Endothelial cell of umbilical vein (primary cell): ENCODE results near the gene IL10RB.

Experiments used
- EZH2 ChIP-seq: IDR thresholded peaks from 2 replicates; pipeline ENCODE4 v1.6.1; 2012; ENCODE audit warnings: borderline replicate concordance, low read depth, mild to moderate bottlenecking, moderate library complexity, low read length, inconsistent platforms; ENCODE audit not compliant: severe bottlenecking
- GATA2 ChIP-seq: IDR thresholded peaks from 2 replicates; pipeline ENCODE4 v1.7.0; 2011; ENCODE audit warnings: low read depth, mild to moderate bottlenecking, moderate library complexity, mixed read lengths, low read length; ENCODE audit not compliant: insufficient read length, insufficient read depth
- JUN ChIP-seq: IDR thresholded peaks from 2 replicates; pipeline ENCODE4 v1.6.1; 2011; ENCODE audit warnings: borderline replicate concordance, low read depth; ENCODE audit not compliant: insufficient read length, insufficient read depth
- MYC ChIP-seq: IDR thresholded peaks from one replicate; pipeline ENCODE4 v1.6.1; 2011; ENCODE audit warnings: mild to moderate bottlenecking, low read depth, low read length
- POLR2A ChIP-seq: IDR thresholded peaks from 2 replicates; pipeline ENCODE4 v1.6.1; 2012; ENCODE audit warnings: low read depth, mild to moderate bottlenecking, control low read depth, low read length
- POLR2AphosphoS5 ChIP-seq: IDR thresholded peaks from 2 replicates; pipeline ENCODE4 v1.6.1; 2012; ENCODE audit warnings: low read depth, mild to moderate bottlenecking, control low read depth, low read length, moderate library complexity; ENCODE audit not compliant: insufficient read depth
- TF ChIP-seq, protein P1 (sequence below), 2 donors: IDR thresholded peaks; 1 replicate in 1 of 2; 2 replicates in 1 of 2; pipeline ENCODE4 v1.5.1; 2011; ENCODE audit warnings: low read length in 2 of 2, mild to moderate bottlenecking in 2 of 2, moderate library complexity in 2 of 2, control low read depth in 1 of 2, inconsistent platforms in 1 of 2, low read depth in 1 of 2; ENCODE audit not compliant: insufficient read depth in 1 of 2; ENCODE audit errors: extremely low read depth in 1 of 2

DNA sequence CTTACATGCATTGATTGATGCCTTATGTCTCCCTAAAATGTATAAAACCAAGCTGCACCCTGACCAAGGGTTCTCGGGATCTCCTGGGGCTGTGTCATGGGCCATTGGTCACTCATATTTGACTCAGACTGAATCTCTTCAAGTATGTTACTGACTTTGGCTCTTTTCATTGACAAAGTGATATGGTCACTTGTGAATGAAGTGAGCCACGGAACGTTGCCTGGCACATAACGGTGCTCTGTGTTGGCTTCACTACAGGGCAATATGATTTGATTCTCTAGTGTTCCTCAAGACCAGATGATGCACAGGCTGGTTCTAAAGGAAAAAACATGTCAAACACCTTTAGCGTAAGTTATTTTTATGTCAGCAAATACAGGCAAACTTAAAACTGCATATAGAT is 11.4 kb upstream of the IL10RB start:
- TF ChIP-seq POLR2A: no peak
- TF ChIP-seq POLR2AphosphoS5: no peak
- no peak for TF ChIP-seq JUN
- TF ChIP-seq, protein P1, sequence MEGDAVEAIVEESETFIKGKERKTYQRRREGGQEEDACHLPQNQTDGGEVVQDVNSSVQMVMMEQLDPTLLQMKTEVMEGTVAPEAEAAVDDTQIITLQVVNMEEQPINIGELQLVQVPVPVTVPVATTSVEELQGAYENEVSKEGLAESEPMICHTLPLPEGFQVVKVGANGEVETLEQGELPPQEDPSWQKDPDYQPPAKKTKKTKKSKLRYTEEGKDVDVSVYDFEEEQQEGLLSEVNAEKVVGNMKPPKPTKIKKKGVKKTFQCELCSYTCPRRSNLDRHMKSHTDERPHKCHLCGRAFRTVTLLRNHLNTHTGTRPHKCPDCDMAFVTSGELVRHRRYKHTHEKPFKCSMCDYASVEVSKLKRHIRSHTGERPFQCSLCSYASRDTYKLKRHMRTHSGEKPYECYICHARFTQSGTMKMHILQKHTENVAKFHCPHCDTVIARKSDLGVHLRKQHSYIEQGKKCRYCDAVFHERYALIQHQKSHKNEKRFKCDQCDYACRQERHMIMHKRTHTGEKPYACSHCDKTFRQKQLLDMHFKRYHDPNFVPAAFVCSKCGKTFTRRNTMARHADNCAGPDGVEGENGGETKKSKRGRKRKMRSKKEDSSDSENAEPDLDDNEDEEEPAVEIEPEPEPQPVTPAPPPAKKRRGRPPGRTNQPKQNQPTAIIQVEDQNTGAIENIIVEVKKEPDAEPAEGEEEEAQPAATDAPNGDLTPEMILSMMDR (IDR thresholded peaks at IDR 0.05; ENCODE audit: extremely low read depth in 1 of 2, insufficient read depth in 1 of 2, low read depth in 1 of 2, low read length in 2 of 2): no peak
- no peak for TF ChIP-seq EZH2
- TF ChIP-seq MYC: no peak
- no peak for TF ChIP-seq GATA2
